ENCODE results near the gene DAGLB. TPM values are rescaled to one million over a fixed set of nuclear protein-coding genes. Genes with fewer than 3 reads are reported as not detected.

The DAGLB gene, protein sequence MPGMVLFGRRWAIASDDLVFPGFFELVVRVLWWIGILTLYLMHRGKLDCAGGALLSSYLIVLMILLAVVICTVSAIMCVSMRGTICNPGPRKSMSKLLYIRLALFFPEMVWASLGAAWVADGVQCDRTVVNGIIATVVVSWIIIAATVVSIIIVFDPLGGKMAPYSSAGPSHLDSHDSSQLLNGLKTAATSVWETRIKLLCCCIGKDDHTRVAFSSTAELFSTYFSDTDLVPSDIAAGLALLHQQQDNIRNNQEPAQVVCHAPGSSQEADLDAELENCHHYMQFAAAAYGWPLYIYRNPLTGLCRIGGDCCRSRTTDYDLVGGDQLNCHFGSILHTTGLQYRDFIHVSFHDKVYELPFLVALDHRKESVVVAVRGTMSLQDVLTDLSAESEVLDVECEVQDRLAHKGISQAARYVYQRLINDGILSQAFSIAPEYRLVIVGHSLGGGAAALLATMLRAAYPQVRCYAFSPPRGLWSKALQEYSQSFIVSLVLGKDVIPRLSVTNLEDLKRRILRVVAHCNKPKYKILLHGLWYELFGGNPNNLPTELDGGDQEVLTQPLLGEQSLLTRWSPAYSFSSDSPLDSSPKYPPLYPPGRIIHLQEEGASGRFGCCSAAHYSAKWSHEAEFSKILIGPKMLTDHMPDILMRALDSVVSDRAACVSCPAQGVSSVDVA
- 24.5 and 31.8 TPM in 2 replicates for total RNA-seq (2014; rRNA removed; shearing (Covaris generic))

DNA sequence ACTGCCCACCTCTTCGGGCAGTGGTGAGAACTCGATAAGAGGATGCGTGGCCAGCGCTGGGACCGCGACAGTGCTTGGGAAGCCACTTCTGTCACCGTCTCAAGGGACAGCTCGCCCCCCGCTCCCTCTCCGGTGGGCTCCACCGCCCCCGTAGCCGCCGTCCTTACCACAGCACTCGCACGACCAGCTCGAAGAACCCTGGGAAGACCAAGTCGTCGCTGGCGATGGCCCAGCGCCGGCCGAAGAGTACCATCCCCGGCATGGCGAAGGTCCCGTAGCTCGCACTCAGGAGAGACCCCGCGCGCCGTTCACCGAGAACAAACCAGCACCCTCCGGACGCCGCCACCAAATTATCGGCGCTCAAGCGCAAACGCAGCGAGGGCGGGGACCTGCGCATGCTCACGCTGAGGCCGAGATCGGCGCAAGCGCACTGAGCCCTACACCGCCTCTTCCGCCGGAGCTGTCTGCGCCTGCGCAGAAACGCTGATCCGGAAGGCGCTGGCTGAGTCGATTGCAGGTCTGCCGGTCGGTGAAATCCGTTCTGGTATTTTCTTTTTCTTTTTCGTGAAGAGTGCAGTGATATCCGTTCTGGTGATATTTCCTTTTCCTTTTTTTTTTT lies at the start of gene DAGLB:
Gene DAGLB, minus strand, starts transcription at position 374 of the 619 bp plus-strand sequence. Its CDS starts 112 bp downstream, at position 262.

Other genes starting within 250 kb of the DAGLB start
- gene CYTH3, start 175.3 kb downstream of the DAGLB start, total RNA-seq (2014; rRNA removed; shearing (Covaris generic)): 30.8 and 33.5 TPM in 2 replicates
- 11.3 and 12.7 TPM in 2 replicates for gene FAM220A, start 99.0 kb downstream of the DAGLB start, total RNA-seq (2014; rRNA removed; shearing (Covaris generic))
- 105 and 129 TPM in 2 replicates for gene RAC1, start 73.4 kb downstream of the DAGLB start, total RNA-seq (2014; rRNA removed; shearing (Covaris generic))
- gene KDELR2, start 36.2 kb upstream of the DAGLB start, total RNA-seq (2014; rRNA removed; shearing (Covaris generic)): 42.0 and 60.5 TPM in 2 replicates
- gene GRID2IP, start 103.5 kb upstream of the DAGLB start, total RNA-seq (2014; rRNA removed; shearing (Covaris generic)): 0.04 TPM in 1 of 2 replicates, not detected in the other
- 51.4 and 64.3 TPM in 2 replicates for gene ZDHHC4, start 129.5 kb upstream of the DAGLB start, total RNA-seq (2014; rRNA removed; shearing (Covaris generic))
- gene INTS15, start 142.1 kb upstream of the DAGLB start, total RNA-seq (2014; rRNA removed; shearing (Covaris generic)): 19.0 and 28.3 TPM in 2 replicates
- gene ZNF853, start 167.7 kb upstream of the DAGLB start, total RNA-seq (2014; rRNA removed; shearing (Covaris generic)): 3.9 and 6.9 TPM in 2 replicates
- 23.5 and 25.6 TPM in 2 replicates for gene ZNF316, start 189.4 kb upstream of the DAGLB start, total RNA-seq (2014; rRNA removed; shearing (Covaris generic))